Mammary epithelial cell (primary cell): ENCODE results near the gene ZNF91.

Experiments
- EZH2 ChIP-seq: IDR thresholded peaks from 2 replicates; pipeline ENCODE4 v1.6.1; 2012; ENCODE audit warnings: low read length, inconsistent platforms, borderline replicate concordance
- TF ChIP-seq, protein P1 (sequence below), 2 donors: IDR thresholded peaks in 1 of 2; conservative IDR thresholded peaks in 1 of 2; 2 replicates each; pipeline ENCODE4 v1.5.1; 2011 to 2012; ENCODE audit warnings: inconsistent platforms in 2 of 2, low read length in 2 of 2, mild to moderate bottlenecking in 2 of 2, control low read depth in 1 of 2, low read depth in 1 of 2; ENCODE audit not compliant: insufficient read depth in 1 of 2; ENCODE audit errors: extremely low read depth in 1 of 2

GRCh38 chr19:23313196-23313595, 82.1 kb downstream of the ZNF91 start:
- TF ChIP-seq, protein P1, sequence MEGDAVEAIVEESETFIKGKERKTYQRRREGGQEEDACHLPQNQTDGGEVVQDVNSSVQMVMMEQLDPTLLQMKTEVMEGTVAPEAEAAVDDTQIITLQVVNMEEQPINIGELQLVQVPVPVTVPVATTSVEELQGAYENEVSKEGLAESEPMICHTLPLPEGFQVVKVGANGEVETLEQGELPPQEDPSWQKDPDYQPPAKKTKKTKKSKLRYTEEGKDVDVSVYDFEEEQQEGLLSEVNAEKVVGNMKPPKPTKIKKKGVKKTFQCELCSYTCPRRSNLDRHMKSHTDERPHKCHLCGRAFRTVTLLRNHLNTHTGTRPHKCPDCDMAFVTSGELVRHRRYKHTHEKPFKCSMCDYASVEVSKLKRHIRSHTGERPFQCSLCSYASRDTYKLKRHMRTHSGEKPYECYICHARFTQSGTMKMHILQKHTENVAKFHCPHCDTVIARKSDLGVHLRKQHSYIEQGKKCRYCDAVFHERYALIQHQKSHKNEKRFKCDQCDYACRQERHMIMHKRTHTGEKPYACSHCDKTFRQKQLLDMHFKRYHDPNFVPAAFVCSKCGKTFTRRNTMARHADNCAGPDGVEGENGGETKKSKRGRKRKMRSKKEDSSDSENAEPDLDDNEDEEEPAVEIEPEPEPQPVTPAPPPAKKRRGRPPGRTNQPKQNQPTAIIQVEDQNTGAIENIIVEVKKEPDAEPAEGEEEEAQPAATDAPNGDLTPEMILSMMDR (conservative IDR thresholded peaks at IDR 0.05 in 1 of 2, IDR thresholded peaks at IDR 0.05 in 1 of 2; ENCODE audit: extremely low read depth in 1 of 2, insufficient read depth in 1 of 2, low read depth in 1 of 2, low read length in 2 of 2), result no peak
- TF ChIP-seq EZH2, result no peak
